Ecto neural progenitor cell (in vitro differentiated cells): ENCODE data around the gene CATSPERB.
"Not testable (repeated sequence)": the region's sequence is repeated elsewhere in the genome, so short reads cannot be mapped to it uniquely, and the experiment has no call there.

Source experiments
- DNase-seq: peaks from one replicate; pipeline ENCODE4 v3.0.0-alpha.2; 2018; ENCODE audit warnings: low spot score

CATSPERB gene

GRCh38 chr14:91731986-91732385 lies at the start of gene CATSPERB:
TSS of gene CATSPERB (minus strand) at chr14:91732086. CDS start at chr14:91729479, 2,607 bp downstream.
- no peak for DNase-seq

GRCh38 chr14:91780452-91780851 lies 48.6 kb upstream of the CATSPERB start:
- DNase-seq, result no peak

- DNase-seq, result no peak
These were observed 46.3 kb upstream of the CATSPERB start for GRCh38 chr14:91778217-91778616.

GRCh38 chr14:91774140-91775096 lies 42.5 kb upstream of the CATSPERB start:
- no peak for DNase-seq

- DNase-seq, result no peak
These were observed 38.3 kb upstream of the CATSPERB start for GRCh38 chr14:91770185-91770584.

GRCh38 chr14:91755570-91756295 lies 23.8 kb upstream of the CATSPERB start:
- DNase-seq, result no peak

- DNase-seq, result no peak
These were observed 22.9 kb upstream of the CATSPERB start for GRCh38 chr14:91754819-91755218.

GRCh38 chr14:91754185-91754584 lies 22.3 kb upstream of the CATSPERB start:
- no peak for DNase-seq

- no peak for DNase-seq
These were observed 21.7 kb upstream of the CATSPERB start for GRCh38 chr14:91753501-91754128.

GRCh38 chr14:91752961-91753360 lies 21.1 kb upstream of the CATSPERB start:
- no peak for DNase-seq

- no peak for DNase-seq
These were observed 19.8 kb upstream of the CATSPERB start for GRCh38 chr14:91751719-91752118.

GRCh38 chr14:91750634-91751198 lies 18.8 kb upstream of the CATSPERB start:
- DNase-seq, result no peak

GRCh38 chr14:91749868-91750267 lies 18.0 kb upstream of the CATSPERB start:
- no peak for DNase-seq

- no peak for DNase-seq
These were observed 16.2 kb upstream of the CATSPERB start for GRCh38 chr14:91748049-91748448.

GRCh38 chr14:91745344-91745743 lies 13.5 kb upstream of the CATSPERB start:
- no peak for DNase-seq

GRCh38 chr14:91744068-91744480 lies 12.2 kb upstream of the CATSPERB start:
- no peak for DNase-seq

- no peak for DNase-seq
These were observed 11.4 kb upstream of the CATSPERB start for GRCh38 chr14:91743305-91743653.

- DNase-seq, result no peak
These were observed 10.9 kb upstream of the CATSPERB start for GRCh38 chr14:91742621-91743304.

- not testable (repeated sequence) for DNase-seq
These were observed 8.0 kb upstream of the CATSPERB start for GRCh38 chr14:91739867-91740266.

- DNase-seq, result no peak
These were observed 5.7 kb upstream of the CATSPERB start for GRCh38 chr14:91737619-91738018.

GRCh38 chr14:91732859-91733477 lies 1.1 kb upstream of the CATSPERB start:
- no peak for DNase-seq
